Measurements from ENCODE around the gene KAT6B.

DNA sequence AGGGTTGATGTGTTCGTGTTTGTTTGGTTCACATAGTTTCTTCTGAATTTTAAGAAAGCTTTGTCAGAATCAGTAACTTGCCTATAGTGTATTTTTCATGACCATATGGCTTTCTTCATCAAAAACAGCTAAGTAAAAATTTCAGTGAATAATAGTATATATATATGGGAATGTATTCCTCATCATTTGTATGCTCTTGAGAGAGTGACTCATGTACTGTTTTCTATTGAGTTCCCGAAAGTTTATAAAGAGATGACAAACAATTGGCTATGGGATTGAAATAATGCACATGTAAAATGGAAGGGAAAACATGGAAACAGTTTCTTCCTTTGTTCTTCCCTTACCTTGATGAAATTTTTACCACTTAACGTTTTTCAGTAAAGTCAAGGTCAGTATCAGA is 56.4 kb downstream of the KAT6B start:
- TF ChIP-seq EZH2 (IDR thresholded peaks at IDR 0.05; ENCODE audit: insufficient read depth, poor library complexity, severe bottlenecking) (no peak), EZH2phosphoT487 (IDR thresholded peaks at IDR 0.05; ENCODE audit: insufficient read depth, low read depth) (no peak)
